Kidney (tissue), 14 donors: Measurements from ENCODE around the gene SERPINA3. TPM values are rescaled to one million over a fixed set of nuclear protein-coding genes. Genes with fewer than 3 reads are reported as not detected.

Source experiments
- DNase-seq, 5 donors: peaks; one replicate each; pipeline ENCODE4 v3.0.0-alpha.2; 2013 to 2020
- FAIRE-seq: peaks from 2 replicates; lab custom pipeline; 2012; peaks lifted over from hg19 to GRCh38; lab: Jason Lieb, UNC
- H3K27ac ChIP-seq, 2 donors: one replicate each; pipeline ENCODE4 v1.7.0; 2013; ENCODE audit warnings: low read depth in 2 of 2, low read length in 2 of 2, inconsistent platforms in 1 of 2
- H3K27me3 ChIP-seq: one replicate; pipeline ENCODE4 v1.7.1; 2013; ENCODE audit warnings: low read length, inconsistent platforms; ENCODE audit not compliant: control insufficient read depth, insufficient read depth
- H3K36me3 ChIP-seq, 3 donors: one replicate each; pipeline versions ENCODE4 v1.7.0 to v1.7.1; 2013; ENCODE audit warnings: low read length in 3 of 3, control low read depth in 1 of 3, inconsistent platforms in 1 of 3; ENCODE audit not compliant: insufficient read depth in 3 of 3, control insufficient read depth in 2 of 3
- H3K4me1 ChIP-seq, 3 donors: one replicate each; pipeline versions ENCODE4 v1.7.0 to v1.7.1; 2013; ENCODE audit warnings: low read length in 3 of 3, inconsistent platforms in 1 of 3, low read depth in 1 of 3; ENCODE audit not compliant: control insufficient read depth in 2 of 3, insufficient read depth in 2 of 3
- H3K4me3 ChIP-seq, 3 donors: one replicate each; pipeline versions ENCODE4 v1.7.0 to v1.8.1; 2013; ENCODE audit warnings: low read length in 3 of 3, control low read depth in 1 of 3, inconsistent platforms in 1 of 3
- H3K9ac ChIP-seq, 3 donors: one replicate each; pipeline versions ENCODE4 v1.7.0 to v1.7.1; 2013; ENCODE audit warnings: low read length in 3 of 3, control low read depth in 1 of 3, inconsistent platforms in 1 of 3
- H3K9me3 ChIP-seq, 3 donors: one replicate each; pipeline versions ENCODE4 v1.7.0 to v1.7.1; 2013; ENCODE audit warnings: low read length in 3 of 3, control low read depth in 1 of 3, inconsistent platforms in 1 of 3; ENCODE audit not compliant: control insufficient read depth in 2 of 3, insufficient read depth in 1 of 3
- CTCF ChIP-seq: IDR thresholded peaks from 3 replicates; pipeline ENCODE4 v1.5.1; 2012; ENCODE audit warnings: mild to moderate bottlenecking, moderate library complexity, borderline replicate concordance; ENCODE audit not compliant: insufficient read depth; ENCODE audit errors: extremely low read depth
- intact Hi-C: fragments of 100-400 bp; cut with DNase I; formaldehyde crosslinking; loops from one replicate; pipeline ENCODE4 v1.11.1; 2022
- polyA plus RNA-seq: library from polyadenylated mRNA; stranded (reverse); fragments of 350-450 nt; fragmentation: Illumina TruSeq; extraction: RNeasy Lipid Tissue Mini Kit (QIAGEN cat#74804); gene quantifications from one replicate; pipeline ENCODE4 v1.2.3, GENCODE V29; 2014; ENCODE audit warnings: low read depth, low replicate concordance; ENCODE audit not compliant: insufficient read depth
- total RNA-seq: library from RNA; stranded (reverse); fragmentation: NEBNext Ultra II Directional; extraction: Animal tissue kit (Norgen Biotek cat#: 25700); gene quantifications from one replicate; pipeline ENCODE4 v1.2.1, GENCODE V29; 2021
- donor health status: control.
- donor health status: control.
- donor health status: control.
- donor health status: control.
- donor health status: control.
- donor health status: DM: yes; HTN: yes; CAD: no.
- donor health status: Normal renal cell carcinoma (clear cell type).

Gene SERPINA3
- total and polyA plus RNA-seq, 2 donors from 2014 or later = 786 to 1,762 TPM

- intact Hi-C loops = no loop called here
- DNase-seq = peak; percentile 37 to 95 (median 58)
Measured at GRCh38 chr14:94598816-94599655, 13.2 kb upstream of the SERPINA3 start.

GRCh38 chr14:94599656-94600004, 12.6 kb upstream of the SERPINA3 start:
- peak in 1 of 5 donors; percentile 91 for DNase-seq
- no peak for TF ChIP-seq CTCF
- H3K36me3 ChIP-seq = no peaks in the 10 kb centered on the region
- H3K27ac ChIP-seq = peak overlapping the region; percentile 43 to 82
- intact Hi-C loops = no loop called here
- H3K9me3 ChIP-seq = no peaks in the 10 kb centered on the region
- FAIRE-seq = no peak
- H3K9ac ChIP-seq = no peak overlapping the region
- peaks cover 0 to 21% (median 9%) of the 10 kb centered on the region in 3 donors for H3K4me1 ChIP-seq
- H3K27me3 ChIP-seq = no peaks in the 10 kb centered on the region
- H3K4me3 ChIP-seq = no peak overlapping the region

More at GRCh38 chr14:94598816-94599655, 13.2 kb upstream of the SERPINA3 start:
- Histone ChIP-seq H3K27ac (peak overlapping the region; percentile 68 to 92), H3K27me3 (no peaks in the 10 kb centered on the region), H3K36me3 (no peaks in the 10 kb centered on the region), H3K4me3 (peak overlapping the region in 1 of 3 donors; percentile 53), H3K9me3 (no peaks in the 10 kb centered on the region), H3K9ac (no peak overlapping the region), H3K4me1 (peaks cover 0 to 23% (median 9%) of the 10 kb centered on the region in 3 donors)
- TF ChIP-seq CTCF = peak; percentile 8
- FAIRE-seq = no peak

GRCh38 chr14:94600148-94600545, 12.0 kb upstream of the SERPINA3 start:
- H3K4me1 ChIP-seq = peaks cover 0 to 21% (median 9%) of the 10 kb centered on the region in 3 donors
- H3K36me3 ChIP-seq = no peaks in the 10 kb centered on the region
- no peaks in the 10 kb centered on the region for H3K27me3 ChIP-seq
- no peak overlapping the region for H3K9ac ChIP-seq
- no peak for DNase-seq
- no peak overlapping the region for H3K4me3 ChIP-seq
- intact Hi-C loops = no loop called here
- no peaks in the 10 kb centered on the region for H3K9me3 ChIP-seq
- H3K27ac ChIP-seq = peak overlapping the region; percentile 43 to 82
- no peak for FAIRE-seq
- TF ChIP-seq CTCF = no peak
